Measurements from ENCODE around the gene SAFB2.

- TF ChIP-seq POLR2A (conservative IDR thresholded peaks at IDR 0.05) (no peak), NR2C2 (CRISPR knock-in tag; IDR thresholded peaks at IDR 0.05) (no peak), NR2C2 (tag; IDR thresholded peaks at IDR 0.05) (no peak), SIX5 (IDR thresholded peaks at IDR 0.05; ENCODE audit: borderline replicate concordance in 1 of 2, insufficient read depth in 1 of 2, low read depth in 1 of 2, low read length in 2 of 2) (no peak)
These were observed 28.0 kb downstream of the SAFB2 start for GRCh38 chr19:5594521-5594950.

Data from K562 (cell line).